ENCODE data around the gene WFDC2.
"Not testable (repeated sequence)": the region's sequence is repeated elsewhere in the genome, so short reads cannot be mapped to it uniquely, and the experiment has no call there.

The WFDC2 gene

DNA sequence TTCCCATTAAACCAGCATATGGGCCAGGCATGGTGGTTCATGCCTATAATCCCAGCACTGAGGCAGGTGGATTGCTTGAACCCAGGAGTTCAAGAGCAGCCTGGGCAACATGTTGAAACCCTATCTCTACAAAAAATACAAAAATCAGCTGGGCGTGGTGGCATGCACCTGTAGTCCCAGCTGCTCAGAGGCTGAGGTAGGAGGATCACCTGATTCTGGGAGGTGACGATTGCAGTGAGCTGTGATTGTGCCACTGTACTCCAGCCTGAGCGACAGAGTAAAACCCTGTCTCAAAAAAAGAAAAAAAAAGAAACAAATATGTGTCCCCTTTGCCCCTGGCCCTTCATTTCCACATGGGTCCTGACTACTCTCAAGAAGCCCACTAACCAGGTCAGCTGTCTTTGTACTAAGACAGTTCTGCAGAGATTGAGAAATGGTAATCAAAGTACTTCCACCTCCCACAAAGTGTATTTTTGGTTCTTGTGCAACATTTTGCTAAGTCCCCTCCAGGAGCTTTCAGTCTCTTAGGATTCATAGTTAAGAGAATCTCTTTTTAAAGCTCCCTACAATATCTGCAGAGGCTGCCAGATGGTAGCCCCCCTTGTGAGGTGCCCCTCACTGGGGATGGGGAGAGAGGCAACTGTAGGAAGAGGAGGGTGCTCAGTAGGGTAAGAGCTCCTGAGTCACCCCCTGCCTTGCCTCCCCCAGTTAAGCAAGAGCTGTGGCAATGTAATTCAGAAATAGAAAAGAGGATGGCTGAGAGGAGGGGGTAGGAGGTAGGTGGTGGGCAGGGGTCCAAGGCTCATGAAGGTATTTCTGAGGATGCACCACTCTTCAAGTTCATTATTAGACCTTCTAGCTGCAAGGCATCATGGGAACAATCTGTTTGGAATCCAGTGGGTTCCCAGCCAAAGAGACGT, 16.5 kb upstream of the WFDC2 start:
- no peak for DNase-seq

DNA sequence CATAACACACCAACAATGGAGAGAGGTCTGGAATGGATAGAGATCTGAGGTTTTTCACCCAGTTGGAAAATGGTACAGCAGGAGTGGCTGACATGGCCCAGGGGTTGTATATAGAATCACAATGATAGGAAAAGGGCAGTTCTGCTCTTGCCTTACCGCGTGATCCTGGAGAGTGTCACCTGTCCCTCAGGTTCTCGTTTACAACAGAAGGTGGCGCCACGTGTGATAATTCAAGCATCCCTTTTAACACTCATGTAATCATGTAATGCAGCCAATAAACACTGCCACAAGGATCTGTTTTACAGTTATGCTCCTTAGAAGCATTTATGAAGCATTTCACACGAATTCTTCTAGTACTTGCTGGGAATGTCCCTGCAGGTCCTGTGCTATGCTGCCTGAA, 12.9 kb upstream of the WFDC2 start:
- peak; percentile 70 for DNase-seq

DNA sequence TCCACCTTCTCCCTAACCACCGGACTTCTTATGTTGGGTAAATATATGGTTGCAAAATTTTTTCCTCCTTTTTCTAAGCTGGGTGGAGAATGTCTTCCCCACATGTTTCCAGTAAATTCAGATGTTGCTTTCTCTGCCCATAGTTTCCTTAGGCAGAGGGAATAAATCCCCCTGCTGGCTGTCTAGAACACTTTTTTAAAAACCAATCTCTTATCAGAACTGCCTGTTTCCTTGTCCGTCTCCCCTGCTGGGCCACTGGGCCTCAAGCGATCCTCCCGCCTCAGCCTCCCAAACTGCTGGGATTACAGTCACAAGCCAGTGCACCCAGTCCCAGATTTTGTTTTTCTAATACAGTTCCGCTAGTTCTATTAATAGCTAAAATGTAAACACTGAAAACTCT, 9.9 kb upstream of the WFDC2 start:
- DNase-seq = no peak

DNA sequence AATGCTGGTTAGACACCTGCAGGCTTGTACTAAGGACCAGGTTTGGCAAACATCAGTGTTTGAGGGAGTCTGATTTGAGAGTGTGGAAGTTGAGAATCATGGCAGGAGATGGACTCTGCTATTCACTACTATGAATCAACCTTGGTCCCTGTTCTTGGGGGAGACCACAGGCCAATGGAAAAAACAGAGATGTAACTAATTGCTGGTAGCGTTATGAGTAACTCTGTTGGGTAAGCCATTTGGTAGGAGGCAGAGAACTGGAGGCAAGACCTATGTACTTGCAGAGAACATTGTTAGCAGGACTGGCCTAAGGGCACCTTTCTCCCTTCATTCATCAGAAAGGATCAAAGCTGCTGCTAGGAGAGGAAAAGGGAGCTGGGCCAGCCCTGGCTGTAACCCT, 8.3 kb upstream of the WFDC2 start:
- DNase-seq = no peak

DNA sequence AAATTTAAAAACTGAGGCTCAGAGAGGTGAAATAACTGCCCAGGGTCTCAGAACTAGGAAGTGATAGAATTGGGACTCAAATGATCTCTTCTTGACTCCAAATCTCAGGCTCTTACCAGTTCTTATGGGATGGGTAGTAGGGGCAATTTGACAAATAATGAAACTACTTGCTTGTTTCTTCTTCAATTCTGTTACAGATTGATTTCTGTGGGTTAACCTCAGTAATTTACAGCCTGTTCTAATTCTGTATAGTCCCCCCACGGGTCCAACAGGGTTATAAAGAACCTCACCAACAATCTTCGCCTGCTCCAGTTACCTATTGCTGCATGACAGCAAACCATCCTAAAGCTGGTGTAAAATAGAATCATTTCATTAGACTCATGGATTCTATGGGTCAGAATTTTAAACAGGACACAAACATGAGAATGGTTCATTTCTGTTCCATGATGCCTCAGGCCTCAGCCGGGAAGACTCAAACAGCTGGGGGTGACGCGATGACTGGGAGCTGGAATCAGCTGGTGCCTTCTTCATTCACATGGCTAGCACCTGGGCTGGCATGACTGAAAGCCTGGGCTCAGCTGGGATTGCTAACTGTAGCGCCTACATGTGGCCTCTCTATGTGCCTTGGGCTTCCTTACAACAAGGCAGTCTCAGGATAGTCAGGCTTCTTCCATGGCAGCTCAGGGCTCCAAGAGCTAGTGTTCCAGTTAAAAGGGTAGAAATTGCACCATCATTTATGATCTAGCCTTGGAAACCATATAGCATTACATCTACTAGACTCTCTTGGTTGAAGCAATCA, 6.6 kb upstream of the WFDC2 start:
- DNase-seq = no peak

DNA sequence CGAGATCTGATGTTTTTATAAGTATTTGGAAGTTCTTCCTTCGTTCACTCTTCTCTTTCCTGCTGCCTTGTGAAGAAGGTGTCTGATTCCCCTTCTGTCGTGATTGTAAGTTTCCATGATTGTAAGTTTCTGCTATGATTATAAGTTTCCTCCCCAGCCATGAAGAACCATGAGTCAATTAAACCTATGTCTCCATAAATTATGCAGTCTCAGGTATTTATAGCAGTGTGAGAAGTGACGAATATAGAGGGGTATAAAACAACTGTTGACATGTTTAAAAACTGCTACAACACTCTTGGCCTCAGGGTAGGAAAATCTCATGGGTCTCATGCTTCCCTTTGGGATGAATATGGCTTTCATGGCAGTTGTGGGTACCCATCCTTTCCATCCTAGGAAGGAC, 5.8 kb upstream of the WFDC2 start:
- DNase-seq = no peak

DNA sequence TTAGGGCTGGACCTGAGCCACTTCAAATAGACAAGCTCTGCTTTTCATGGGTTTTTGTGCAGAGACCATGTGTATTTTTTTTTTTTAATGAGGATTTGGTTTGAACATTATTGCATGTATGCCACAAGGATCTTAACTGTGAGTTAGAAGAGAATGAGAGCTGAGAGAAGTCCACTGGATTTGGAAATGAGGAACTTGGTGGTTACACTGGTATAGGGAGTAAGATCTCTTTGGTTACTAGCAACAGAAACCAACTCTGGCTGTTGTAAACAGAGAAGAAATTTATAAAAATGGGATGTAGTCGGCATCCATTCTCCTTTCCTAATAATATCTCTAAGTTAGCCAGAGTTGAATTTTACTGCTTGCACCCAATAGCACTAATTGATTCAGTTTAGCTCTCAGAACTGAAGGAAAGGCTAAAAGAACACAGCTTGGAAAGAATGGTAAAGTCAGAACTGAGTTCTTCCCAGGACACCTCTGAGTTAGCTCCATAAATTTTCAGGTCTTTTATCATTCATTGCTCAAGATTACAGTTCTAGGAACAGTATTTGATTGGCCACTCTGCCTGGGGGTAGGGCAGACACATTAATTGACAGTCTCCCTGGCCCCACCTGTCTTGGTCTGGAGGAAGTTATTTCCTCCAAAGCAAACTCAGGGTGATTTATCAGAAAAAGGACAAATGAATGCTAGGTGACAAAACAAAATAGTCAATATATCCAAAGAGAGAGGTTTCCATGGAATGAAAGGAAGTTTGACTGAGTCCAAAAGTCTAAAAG, 3.9 kb upstream of the WFDC2 start:
- no peak for DNase-seq

DNA sequence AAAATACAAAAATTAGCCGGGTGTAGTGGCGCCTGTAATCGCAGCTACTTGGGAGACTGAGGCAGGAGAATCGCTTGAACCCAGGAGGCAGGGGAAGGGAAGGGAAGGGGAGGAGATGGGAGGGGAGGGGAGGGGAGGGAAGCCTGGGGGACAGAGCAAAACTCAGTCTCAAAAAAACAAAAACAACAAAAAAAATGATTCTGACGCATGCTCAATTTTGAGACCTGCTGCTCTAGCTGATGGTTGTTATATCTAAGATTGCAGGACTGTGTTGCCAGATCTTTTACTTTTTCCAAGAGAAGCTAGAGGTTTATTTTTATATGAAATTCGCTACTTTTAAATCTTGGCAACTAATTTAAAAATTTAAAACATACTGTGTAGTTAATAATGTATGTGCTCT, 2.4 kb upstream of the WFDC2 start:
- DNase-seq = no peak

DNA sequence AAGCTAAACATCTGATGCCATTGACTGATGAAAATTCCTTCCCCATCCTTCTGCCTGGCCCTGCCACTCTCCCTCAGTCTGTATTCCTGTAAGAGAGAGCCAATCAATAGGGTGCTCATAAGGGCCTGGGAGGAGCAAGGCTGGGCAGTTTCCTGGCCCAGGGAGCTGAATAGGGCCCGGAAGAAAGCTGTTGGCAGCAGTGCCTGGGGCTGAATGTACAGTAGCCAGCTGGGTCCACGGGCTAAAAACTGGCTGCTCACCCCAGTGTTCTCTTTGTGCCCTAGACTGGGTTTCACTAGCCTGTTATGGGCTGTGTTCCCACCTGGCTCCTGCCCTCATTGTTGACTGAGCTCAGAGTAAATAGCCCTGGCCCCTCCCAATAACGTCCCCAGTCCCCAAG, 1.7 kb upstream of the WFDC2 start:
- DNase-seq = no peak

DNA sequence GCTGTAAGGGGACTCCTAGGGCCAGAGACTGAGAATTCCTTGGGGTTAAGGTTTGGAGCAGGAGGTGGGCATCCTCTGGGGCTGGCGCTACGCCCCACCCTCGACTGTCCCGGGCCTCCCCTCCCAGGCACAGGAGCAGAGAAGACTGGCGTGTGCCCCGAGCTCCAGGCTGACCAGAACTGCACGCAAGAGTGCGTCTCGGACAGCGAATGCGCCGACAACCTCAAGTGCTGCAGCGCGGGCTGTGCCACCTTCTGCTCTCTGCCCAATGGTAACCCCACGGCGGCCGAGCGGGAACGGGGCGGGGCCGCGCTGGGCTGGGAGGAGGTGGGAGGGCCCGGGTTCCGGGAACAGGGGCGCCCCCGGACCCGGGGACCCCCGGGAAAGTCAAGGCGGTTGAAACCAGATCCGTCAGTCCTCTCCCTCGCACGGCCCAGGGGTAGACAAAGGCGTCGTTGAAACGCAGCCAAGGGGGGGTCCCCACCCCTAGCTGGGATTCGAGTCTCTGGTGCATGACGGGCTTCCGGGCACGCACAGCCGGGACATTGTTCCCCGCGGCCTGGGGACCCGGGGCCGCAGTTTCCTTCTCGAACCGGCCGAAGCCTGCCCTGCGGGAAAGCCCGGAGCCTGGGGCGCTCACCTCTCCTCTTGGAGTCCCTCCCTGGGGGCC, 844 bp downstream of the WFDC2 start:
- DNase-seq = peak; percentile 43

DNA sequence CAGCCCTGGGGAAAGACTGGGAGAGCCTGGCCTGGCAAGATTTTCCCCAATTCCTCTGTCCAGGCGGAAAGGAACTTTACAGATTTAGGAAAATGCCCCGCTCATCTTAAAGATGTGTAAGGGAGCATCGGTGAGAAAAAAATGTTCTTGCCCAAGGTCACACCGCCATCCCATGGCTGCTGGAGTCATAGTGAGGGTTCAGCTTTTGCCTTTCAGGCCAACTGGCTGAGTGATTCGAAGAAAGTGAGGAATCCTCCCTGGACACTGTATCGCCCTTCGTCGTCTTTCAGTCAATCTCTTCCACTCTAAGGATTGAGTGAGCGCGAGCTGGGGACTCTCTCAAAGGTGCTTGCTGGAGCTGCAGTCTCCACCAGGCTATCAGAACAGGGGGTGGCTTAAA, 1.4 kb downstream of the WFDC2 start:
- DNase-seq = peak; percentile 18

DNA sequence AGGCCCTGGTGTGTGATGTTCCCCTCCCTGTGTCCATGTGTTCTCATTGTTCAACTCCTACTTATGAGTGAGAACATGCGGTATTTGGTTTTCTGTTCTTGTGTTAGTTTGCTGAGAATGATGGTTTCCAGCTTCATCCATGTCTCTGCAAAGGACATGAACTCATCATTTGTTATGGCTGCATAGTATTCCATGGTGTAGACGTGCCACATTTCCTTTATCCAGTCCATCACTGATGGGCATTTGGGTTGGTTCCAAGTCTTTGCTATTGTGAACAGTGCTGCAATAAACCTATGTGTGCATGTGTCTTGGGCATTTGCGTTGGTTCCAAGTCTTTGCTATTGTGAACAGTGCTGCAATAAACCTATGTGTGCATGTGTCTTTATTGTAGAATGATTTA, 2.7 kb downstream of the WFDC2 start:
- DNase-seq = not testable (repeated sequence)

DNA sequence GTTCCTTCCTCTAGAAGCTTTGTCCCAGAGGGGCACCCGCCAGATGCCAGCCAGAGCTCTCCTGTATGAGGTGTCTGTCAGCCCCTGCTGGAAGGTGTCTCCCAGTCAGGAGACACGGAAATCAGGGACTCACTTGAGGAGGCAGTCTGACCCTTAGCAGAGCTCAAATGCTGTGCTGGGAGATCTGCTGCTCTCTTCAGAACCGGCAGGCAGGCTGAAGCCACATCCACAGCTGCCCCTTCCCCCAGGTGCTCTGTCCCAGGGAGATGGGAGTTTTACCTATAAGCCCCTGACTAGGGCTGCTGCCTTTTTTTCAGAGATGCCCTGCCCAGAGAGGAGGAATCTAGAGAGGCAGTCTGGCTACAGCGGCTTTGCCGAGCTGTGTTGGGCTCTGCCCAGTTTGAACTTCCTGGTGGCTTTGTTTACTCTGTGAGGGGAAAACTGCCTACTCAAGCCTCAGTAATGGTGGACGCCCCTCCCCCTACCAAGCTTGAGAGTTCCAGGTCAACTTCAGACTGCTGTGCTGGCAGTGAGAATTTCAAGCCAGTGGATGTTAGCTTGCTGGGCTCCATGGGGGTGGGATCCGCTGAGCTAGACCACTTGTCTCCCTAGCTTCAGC, 8.1 kb downstream of the WFDC2 start:
- not testable (repeated sequence) for DNase-seq

DNA sequence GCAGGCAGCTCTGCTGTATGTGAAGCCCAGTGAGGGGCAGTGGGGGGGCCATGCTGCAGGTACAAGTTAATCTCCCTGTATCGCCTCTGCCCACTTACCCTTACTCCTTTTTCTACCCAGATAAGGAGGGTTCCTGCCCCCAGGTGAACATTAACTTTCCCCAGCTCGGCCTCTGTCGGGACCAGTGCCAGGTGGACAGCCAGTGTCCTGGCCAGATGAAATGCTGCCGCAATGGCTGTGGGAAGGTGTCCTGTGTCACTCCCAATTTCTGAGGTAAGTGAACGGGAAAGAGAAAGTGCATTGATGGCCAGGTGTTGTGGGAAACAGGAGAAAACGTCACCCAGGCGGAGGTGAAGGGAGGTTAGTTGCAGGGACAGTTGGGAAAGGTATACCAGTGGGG, 10.3 kb downstream of the WFDC2 start:
- DNase-seq = no peak

DNA sequence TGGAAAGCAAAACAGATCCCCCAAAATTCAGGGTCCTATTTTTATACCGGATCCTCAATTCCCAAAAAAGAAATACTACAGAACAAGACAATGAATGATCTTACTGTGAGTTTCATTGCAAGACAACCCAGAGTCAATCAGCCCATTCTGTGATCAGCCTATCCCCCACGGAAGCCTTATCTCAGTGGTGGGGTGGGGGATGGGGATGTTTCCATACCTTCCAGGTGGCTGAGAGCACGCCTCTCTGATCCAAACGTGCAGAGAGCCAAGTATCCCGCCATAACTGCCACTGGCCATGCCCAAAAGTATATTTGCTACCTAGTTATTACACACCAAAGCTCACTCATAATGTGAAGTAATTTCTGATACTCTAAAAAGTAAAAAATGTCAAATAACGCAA, 15.1 kb downstream of the WFDC2 start:
- DNase-seq = no peak

DNA sequence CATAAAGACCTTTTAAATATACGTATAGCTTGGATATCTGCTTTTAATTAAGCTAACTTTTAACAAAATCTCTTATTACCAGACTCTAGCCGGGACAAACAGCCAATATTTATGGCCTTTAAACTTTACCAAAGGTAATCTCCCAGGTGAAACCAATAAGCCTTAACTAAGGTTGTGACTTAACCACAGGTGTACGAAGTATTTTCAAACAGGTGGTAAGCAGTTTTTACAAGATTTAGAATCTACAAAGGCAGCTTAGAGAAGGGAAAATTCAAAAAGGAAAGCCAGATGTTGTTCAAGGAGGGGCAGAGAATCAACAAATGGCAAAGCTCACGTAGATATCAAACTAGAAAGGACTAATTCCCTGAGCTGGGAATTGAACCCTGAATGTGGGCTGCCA, 15.8 kb downstream of the WFDC2 start:
- DNase-seq = no peak

DNA sequence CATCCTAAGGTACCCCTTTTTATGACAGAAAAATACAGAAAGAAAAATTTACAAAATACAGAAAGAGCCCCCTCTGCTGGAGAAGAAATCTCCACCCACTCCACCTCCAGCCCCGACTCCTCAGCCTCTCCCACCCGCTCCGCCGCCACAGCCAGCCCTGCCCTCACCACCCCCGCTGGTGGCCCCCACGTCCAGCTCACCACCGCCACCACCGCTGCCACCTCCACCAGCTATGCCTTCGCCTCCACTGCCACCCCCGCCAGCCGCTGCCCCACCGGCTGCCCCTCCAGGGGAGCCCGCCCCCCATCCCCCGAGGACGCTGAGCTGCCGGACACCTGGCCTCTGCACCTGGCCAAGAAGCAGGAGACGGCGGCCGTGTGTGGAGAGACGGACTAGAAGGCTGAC, 17.7 kb downstream of the WFDC2 start:
- peak; percentile 6 for DNase-seq

DNA sequence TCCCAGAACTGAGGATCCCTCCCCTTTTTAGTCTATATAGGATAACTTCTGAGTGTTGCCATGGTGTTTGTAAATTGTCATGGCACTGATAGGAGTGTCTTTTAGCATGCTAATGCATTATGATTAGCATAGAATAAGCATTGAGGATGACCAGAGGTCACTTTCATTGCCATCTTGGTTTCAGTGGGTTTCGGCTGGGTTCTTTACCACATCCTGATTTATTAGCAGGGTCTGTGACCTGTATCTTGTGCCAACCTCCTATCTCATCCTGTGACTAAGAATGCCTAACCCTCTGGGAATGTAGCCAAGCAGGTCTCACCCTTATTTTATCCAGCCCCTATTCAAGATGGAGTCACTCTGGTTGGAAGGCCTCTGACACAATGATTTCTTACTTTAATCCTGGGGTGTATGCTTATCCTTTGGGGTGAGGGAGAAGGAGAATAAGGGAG, 19.6 kb downstream of the WFDC2 start:
- no peak for DNase-seq

DNA sequence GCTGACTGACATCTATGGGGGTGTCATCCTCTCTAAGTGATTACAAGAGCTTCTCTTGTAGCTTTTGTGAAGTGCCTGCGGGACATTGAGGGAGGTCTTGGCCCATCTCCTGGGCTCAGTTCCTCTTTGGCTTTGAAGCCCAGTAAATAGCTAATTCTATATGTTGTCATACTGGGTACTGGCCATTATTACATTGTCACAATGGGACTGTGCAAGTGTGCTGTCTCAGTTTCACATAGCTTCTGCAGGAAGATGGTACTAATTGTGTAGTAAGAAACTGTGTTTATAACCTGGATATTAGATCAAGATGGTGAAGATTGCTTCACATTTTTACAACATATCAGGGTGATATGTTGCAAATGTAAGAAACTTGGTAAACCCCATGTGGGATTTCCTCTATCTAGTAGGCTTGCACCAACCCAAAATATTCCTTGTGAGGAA, 26.0 kb downstream of the WFDC2 start:
- no peak for DNase-seq

DNA sequence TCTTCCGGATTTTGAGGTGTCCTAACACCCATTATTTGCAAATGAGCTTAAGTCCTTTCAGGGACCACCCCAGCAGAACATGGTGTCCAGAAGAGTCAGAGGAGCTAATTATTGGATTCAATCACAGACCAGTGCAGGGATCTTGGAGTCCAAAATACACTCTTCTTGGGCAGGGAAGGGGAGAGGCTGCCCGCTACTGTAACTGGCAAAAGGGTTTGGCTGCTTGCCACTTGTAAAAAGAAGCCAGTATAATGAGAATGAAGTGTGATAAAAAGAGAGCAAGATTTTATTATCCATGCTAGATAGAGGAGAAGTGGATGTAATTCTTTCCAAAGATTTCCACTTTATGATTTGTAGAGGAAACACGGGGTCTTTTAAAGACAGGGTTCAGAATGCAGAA, 26.6 kb downstream of the WFDC2 start:
- DNase-seq = no peak

DNA sequence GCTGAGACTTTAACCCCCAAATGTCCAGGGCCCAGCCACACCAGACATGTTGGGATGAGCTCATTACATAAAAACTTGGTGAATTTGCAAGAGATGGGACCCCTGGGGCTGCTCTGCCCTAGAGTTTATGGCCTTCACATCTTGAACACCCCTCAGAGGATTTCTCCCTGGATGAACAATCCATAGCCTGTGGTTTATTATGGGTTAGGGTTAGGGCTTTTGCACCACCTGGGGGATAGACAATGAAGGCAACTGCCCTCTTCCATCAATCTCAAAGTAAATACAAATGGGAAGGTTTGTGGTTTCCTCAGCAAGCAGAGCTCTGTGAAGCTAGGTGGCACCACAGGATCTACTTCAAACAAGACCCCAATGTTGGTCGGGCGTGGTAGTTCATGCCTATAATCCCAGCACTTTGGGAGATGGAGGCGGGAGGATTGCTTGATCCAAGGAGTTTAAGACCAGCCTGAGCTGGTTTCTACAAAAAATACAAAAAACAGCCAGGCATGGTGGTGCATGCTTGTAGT, 28.5 kb downstream of the WFDC2 start:
- DNase-seq = no peak

DNA sequence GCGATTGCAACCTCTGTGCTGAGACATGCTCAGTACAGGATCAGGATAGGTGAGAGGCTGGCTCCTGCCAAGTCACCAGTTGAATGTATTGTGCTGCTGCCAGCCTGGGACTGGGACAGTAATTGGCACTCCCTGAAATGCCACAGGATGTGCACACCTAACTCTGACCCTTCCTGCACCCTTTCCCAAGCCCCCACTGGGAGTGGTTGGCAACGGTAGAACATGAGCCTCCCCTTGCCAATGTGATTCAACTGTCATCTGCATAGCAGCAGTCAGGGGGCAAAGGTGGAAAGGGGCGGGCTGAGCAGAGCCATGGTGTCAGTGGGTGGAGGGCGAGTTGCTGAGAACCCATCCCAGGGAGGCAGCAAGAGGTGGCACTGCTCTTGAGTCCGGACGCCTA, 30.5 kb downstream of the WFDC2 start:
- DNase-seq = no peak

Measured in activated CD4-positive, alpha-beta T cell treated with anti-CD3 and anti-CD28 coated beads for 48 hours (primary cell).